Measurements from ENCODE around the gene OTC.

DNA sequence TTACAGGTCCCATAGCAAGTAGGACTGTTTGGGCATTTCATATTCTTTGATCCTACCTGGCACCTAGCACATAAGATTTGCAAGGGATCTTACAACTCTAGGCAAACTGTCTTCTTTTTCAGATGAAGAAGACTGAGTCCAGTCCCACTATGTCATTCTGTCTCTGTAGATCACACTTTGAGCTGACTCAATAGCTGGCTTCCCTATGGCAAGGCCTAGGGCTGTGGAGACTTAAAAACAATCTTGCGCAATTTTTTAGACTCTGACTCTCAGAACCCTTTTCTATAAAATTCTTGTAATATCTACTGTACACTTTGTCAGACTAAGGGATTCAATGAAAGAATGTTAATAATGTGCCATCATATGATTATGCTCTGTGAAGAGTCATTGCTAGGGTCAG is 26.7 kb downstream of the OTC start:
- TF ChIP-seq, protein P1, sequence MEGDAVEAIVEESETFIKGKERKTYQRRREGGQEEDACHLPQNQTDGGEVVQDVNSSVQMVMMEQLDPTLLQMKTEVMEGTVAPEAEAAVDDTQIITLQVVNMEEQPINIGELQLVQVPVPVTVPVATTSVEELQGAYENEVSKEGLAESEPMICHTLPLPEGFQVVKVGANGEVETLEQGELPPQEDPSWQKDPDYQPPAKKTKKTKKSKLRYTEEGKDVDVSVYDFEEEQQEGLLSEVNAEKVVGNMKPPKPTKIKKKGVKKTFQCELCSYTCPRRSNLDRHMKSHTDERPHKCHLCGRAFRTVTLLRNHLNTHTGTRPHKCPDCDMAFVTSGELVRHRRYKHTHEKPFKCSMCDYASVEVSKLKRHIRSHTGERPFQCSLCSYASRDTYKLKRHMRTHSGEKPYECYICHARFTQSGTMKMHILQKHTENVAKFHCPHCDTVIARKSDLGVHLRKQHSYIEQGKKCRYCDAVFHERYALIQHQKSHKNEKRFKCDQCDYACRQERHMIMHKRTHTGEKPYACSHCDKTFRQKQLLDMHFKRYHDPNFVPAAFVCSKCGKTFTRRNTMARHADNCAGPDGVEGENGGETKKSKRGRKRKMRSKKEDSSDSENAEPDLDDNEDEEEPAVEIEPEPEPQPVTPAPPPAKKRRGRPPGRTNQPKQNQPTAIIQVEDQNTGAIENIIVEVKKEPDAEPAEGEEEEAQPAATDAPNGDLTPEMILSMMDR (optimal IDR thresholded peaks at IDR 0.05 in 1 of 3, IDR thresholded peaks at IDR 0.05 in 1 of 3, conservative IDR thresholded peaks at IDR 0.05 in 1 of 3; ENCODE audit: extremely low read depth in 1 of 3, insufficient read depth in 2 of 3, low read length in 3 of 3), result no peak
- no peak for TF ChIP-seq EZH2 (IDR thresholded peaks at IDR 0.05; ENCODE audit: low read length)
